NCI-H510A treated with DMSO at 0.1 percent for 48 hours (cell line): ENCODE measurements around the gene MRPL48.
A peak's percentile ranks its signal among the peaks of the same experiment; 100 is the strongest.
"Not testable (repeated sequence)": the region's sequence is repeated elsewhere in the genome, so short reads cannot be mapped to it uniquely, and the experiment has no call there.

Experiments used
- DNase-seq: peaks from one replicate; lab custom pipeline; 2025; lab: John Stamatoyannopoulos, UW

MRPL48 gene

GRCh38 chr11:73839123-73839457 is 51.4 kb downstream of the MRPL48 start:
- DNase-seq, result no peak

GRCh38 chr11:73851046-73851764 is 63.5 kb downstream of the MRPL48 start:
- no peak for DNase-seq

- DNase-seq, result no peak
Measured at GRCh38 chr11:73852049-73852448, 64.4 kb downstream of the MRPL48 start.

GRCh38 chr11:73854680-73855079 is 67.0 kb downstream of the MRPL48 start:
- no peak for DNase-seq

GRCh38 chr11:73856031-73856567 is 68.4 kb downstream of the MRPL48 start:
- DNase-seq, result no peak

DNA sequence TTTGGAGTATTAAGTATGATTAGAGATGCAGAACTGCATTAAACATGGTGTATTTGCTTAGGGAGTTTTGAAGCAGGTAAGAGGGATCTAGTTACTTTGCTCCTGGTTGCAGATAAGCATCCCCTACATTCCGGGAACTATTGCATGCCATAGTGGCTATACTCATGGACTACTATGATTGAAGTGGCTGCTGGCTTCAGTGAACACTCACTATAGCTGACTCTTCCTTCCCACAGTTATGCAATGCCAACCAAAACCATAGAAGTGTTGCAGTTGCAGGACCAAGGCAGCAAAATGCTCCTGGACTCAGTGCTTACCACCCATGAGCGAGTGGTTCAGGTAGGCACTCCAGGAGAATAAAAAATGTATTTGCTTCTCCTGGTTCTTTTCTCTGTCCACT is 72.0 kb downstream of the MRPL48 start:
- no peak for DNase-seq

DNA sequence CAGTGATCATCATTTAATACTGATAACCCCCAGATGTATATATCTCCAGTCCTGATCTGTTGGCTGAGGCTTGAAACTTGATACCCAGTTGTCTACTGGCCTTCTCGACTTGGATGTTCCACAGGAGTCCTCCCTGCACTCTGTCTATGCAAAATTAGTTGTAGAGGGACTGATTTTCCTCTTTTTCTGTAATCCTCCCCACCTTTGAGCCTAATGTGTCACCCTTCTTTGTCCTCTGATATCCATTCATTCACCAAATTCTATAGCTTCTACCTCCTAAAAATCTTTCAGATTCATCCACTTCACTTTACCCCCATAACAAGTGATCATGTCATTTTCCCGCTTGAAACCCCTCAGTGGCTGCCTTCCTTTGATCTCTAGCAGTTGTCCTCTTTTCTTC is 72.5 kb downstream of the MRPL48 start:
- DNase-seq, result no peak

DNA sequence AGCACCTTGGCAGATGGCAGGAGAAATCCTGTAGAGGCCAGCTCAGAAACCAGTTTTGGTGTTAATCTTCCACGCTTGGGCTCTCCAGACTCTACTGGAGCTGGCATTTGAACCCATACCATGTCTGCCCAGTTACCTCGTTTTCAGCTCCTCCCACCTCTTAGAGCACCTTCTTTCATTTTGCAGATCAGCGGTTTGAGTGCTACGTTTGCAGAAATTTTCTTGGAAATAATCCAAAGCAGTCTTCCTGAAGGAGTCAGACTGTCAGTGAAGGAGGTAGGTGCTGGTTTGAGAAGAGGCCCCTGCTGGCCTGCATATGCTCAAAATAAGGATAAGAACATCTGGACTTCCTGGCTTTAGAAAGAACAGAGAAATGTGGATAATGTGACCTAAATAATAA is 75.3 kb downstream of the MRPL48 start:
- DNase-seq, result no peak

DNA sequence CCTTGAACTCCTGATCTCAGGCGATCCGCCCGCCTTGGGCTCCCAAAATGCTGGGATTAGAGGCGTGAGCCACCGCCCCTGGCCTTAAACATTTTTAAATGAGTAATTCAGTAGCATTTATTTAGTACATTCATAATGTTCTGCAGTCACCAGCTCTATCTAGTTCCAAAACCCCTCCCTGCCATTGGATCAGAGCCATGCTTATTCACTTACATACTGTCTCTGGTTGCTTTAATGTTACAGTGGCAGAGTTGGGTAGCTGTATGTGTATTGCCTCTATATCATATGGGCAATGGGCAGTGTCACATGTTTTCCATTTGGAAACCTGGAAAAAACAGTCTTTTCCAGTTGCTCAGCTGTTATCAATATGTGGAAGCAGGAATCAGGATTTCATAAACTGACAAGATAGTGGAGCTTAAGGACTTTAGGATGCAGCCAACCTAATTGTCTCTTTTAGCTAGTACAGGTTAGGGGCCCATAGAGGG is 78.5 kb downstream of the MRPL48 start:
- DNase-seq, result no peak

GRCh38 chr11:73866586-73866996 is 78.9 kb downstream of the MRPL48 start:
- DNase-seq, result no peak

DNA sequence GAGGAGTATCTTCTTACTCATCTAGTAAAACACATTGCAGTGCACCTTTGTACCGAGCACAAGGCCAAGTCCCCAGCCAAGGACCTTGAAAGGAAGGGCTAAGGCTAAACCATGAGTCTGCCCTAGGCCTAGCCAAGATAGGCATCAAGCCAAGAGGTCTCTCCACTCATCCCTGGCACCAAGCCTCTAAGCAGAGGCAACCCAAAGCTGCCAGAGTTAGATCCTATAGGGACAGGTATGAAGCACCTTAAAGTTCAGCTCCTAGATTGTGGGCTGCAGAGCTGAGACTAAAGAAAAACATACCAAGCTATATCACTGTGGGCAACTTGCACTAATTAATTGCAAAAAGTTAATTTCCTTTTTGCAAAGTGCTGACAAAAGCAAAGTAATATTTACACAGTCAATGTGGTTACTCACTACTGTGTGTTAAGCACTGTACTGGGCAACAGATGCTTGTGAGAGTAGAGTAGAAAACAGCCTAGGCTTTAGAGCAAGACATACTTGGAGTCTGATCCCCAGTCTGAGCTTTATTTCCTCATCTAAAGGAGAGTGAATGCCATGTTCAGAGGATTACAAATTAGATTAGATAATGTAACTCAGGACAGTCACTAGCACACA is 81.8 kb downstream of the MRPL48 start:
- DNase-seq, result no peak

GRCh38 chr11:73870261-73870660 is 82.6 kb downstream of the MRPL48 start:
- no peak for DNase-seq

DNA sequence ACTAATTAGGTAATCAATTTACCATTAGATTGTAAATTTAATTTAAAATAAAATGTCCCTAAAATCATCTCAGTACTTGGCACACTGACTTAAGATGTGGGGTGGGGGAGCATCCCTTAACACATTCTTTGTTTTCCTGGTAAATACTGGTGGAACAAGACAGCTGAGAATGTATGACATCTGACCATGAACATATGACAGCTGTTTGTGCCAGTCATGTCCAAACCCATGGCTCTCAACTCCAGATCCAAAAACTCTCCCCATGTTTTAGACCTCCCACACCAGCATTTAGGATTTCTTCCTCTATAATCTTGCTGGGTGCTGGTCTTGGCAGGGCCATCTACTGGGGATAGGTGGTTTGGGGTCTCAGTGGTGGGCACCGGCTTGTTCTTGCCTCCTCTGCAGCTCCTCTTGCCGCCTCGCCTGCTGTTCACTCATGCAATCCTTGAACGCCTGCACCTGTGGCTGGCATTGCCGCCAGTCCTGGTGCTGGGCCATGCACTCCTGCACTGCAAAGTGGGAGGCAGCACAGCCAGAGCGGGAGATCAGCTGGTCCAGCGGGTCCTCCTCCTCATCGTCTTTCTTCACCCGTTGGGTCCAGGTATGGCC is 85.2 kb downstream of the MRPL48 start:
- DNase-seq, result no peak

DNA sequence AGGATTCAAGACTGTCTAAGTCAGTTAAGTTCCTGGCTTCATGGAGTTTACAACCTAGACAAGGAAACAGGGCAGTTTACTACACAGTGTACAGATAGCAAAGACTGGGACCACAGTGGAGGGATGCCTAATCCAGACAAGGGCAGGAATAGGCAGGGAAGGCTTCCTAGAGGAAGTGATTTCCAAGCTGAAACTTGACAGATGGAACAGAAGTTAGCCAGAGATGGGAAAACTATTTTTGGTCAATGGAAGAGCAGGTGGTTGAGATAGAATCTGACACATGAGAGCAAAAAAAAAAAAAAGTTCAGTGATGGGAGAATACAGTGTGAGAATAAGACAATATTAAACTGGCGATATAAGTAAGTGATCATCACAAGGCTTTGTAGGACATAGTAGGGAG is 87.7 kb downstream of the MRPL48 start:
- no peak for DNase-seq

DNA sequence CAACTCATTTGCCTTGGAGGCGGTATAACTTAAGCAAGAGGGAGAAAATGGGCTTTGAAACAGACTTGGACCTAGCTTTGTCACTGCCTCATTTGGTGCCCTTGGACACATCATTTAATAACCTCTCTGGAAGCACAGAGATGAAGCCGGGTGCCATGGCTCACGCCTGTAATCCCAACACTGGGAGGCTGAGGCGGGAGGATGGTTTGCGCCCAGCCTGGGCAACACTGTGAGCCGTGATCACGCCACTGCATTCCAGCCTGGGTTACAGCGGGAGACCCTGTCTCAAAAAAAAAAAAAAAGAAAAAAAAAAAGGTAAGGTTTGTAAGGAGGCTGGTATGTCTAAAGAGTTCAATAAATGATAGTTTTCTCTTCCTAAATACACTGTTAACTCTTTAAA is 88.2 kb downstream of the MRPL48 start:
- DNase-seq, result peak; percentile 33

- peak; percentile 97 for DNase-seq
Measured at GRCh38 chr11:73876424-73877310, 89.0 kb downstream of the MRPL48 start, which contains the start of the genes COA4 and PAAF1. TSS of gene COA4 (minus strand) at chr11:73876846. CDS start at chr11:73873378, 3,468 bp downstream. TSS of gene PAAF1 (plus strand) at chr11:73876999. CDS start at chr11:73877022, 23 bp downstream.

DNA sequence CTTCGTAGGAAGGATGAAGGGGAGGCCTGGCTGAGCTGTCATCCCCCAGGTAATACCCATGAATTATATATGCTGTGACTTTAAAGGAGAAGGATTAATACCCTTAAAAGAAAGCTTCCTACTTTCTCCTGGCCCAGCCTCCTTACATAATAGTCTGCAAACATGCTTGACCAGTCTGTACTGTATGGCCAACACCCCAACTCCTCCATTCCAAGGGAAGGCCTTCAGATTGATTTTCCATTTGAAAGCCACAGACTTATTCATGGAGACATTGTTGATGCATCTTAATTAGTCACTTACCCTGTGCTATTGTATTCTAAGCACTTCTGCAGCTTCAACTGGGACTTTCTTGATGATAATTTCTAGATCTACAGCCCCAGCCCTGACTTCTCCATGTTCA is 91.1 kb downstream of the MRPL48 start:
- no peak for DNase-seq

- not testable (repeated sequence) for DNase-seq
Measured at GRCh38 chr11:73880449-73880848, 92.8 kb downstream of the MRPL48 start.

- DNase-seq, result no peak
Measured at GRCh38 chr11:73883856-73884255, 96.2 kb downstream of the MRPL48 start.

- no peak for DNase-seq
Measured at GRCh38 chr11:73888244-73888643, 100.6 kb downstream of the MRPL48 start.

GRCh38 chr11:73889019-73889418 is 101.3 kb downstream of the MRPL48 start:
- no peak for DNase-seq

- DNase-seq, result no peak
Measured at GRCh38 chr11:73889536-73889935, 101.9 kb downstream of the MRPL48 start.
